IPS-15b (cell line): Measurements from ENCODE around the gene ACAD11.
"Not testable (repeated sequence)": the region's sequence is repeated elsewhere in the genome, so short reads cannot be mapped to it uniquely, and the experiment has no call there.

Experiments used
- H3K27me3 ChIP-seq: one replicate; pipeline ENCODE4 v1.6.1; 2013; ENCODE audit warnings: low read length; ENCODE audit not compliant: control insufficient read depth, insufficient read depth
- H3K36me3 ChIP-seq: one replicate; pipeline ENCODE4 v1.6.1; 2013; ENCODE audit warnings: low read length; ENCODE audit not compliant: control insufficient read depth, insufficient read depth
- H3K4me1 ChIP-seq: one replicate; pipeline ENCODE4 v1.6.1; 2013; ENCODE audit warnings: mild to moderate bottlenecking, low read length; ENCODE audit not compliant: control insufficient read depth, insufficient read depth
- H3K4me3 ChIP-seq: one replicate; pipeline ENCODE4 v1.5.1; 2013; ENCODE audit warnings: low read depth, low read length
- H3K9ac ChIP-seq: one replicate; pipeline ENCODE4 v1.6.1; 2013; ENCODE audit warnings: low read depth, mild to moderate bottlenecking, low read length
- H3K9me3 ChIP-seq: one replicate; pipeline ENCODE4 v1.6.1; 2013; ENCODE audit warnings: mild to moderate bottlenecking, low read length; ENCODE audit not compliant: control insufficient read depth, insufficient read depth

The ACAD11 gene

DNA sequence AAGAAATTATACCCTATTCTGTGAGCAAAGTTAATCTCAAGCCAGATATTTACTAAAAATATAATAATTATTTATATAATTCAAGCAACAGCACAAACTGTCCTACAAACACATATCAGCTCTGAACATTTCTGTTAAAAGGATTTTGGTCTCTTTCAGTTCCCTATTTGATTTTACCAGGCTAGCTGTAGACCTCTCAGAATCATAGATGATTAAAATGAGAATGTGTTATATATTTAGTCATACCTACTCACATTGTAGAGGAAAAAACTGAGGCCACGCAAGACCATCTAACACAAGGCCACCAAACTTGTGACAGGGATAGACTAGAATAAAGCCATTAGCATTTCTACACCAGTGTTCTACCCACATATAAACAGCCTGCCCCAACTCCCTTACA lies 34.0 kb downstream of the ACAD11 start:
- H3K9me3 ChIP-seq, result no peaks in the 10 kb centered on the region
- H3K9ac ChIP-seq, result no peak overlapping the region
- H3K36me3 ChIP-seq, result peaks cover 5% of the 10 kb centered on the region
- no peak overlapping the region for H3K4me3 ChIP-seq
- peaks cover 4% of the 10 kb centered on the region for H3K4me1 ChIP-seq
- H3K27me3 ChIP-seq, result no peaks in the 10 kb centered on the region

DNA sequence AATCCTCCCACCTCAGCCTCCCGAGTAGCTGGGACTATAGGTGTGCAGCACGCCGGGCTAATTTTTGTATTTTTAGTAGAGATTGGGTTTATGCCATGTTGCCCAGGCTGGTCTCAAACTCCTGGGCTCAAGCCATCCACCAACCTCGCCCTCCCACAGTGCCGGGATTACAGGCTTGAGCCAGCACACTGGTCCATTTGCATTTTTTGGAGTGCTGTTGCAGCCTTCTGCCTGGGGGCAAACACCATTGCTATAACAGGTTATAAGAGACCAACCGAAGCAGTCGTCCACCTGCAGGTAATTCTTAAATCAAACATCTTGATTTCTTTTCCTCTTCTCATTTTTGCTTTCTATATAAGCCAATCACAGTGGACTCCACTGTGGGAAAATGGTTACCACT lies 34.8 kb downstream of the ACAD11 start:
- Histone ChIP-seq H3K4me3 (no peak overlapping the region), H3K4me1 (peaks cover 4% of the 10 kb centered on the region), H3K36me3 (peaks cover 5% of the 10 kb centered on the region), H3K9me3 (no peaks in the 10 kb centered on the region), H3K27me3 (no peaks in the 10 kb centered on the region), H3K9ac (no peak overlapping the region)

- H3K4me1 ChIP-seq, result peaks cover 4% of the 10 kb centered on the region
- no peak overlapping the region for H3K9ac ChIP-seq
- no peaks in the 10 kb centered on the region for H3K27me3 ChIP-seq
- H3K4me3 ChIP-seq, result no peak overlapping the region
- H3K9me3 ChIP-seq, result no peaks in the 10 kb centered on the region
- H3K36me3 ChIP-seq, result peaks cover 5% of the 10 kb centered on the region
Observed at GRCh38 chr3:132623646-132624045, 36.0 kb downstream of the ACAD11 start.

DNA sequence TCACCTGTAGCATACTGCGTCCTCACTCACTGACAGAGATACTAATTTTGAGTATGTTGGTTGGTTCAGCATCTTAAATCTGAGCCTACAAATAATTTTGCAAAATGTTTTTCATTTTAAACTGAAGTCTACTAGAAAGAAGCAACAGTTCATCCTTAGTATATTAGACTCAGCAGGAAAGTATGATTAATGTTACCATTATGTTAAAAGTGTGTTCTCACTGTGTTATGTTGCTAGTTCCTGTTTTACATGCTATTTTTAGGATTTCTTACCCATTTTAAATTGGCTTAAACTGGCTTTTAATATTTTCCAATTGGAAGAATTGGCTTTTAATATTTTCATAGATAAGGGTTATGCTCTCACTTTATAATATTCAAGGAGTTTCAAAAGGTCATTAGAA lies 36.8 kb downstream of the ACAD11 start:
- peaks cover 5% of the 10 kb centered on the region for H3K36me3 ChIP-seq
- no peaks in the 10 kb centered on the region for H3K27me3 ChIP-seq
- H3K9ac ChIP-seq, result no peak overlapping the region
- H3K9me3 ChIP-seq, result no peaks in the 10 kb centered on the region
- H3K4me1 ChIP-seq, result peaks cover 4% of the 10 kb centered on the region
- H3K4me3 ChIP-seq, result no peak overlapping the region

- H3K27me3 ChIP-seq, result no peaks in the 10 kb centered on the region
- no peaks in the 10 kb centered on the region for H3K9me3 ChIP-seq
- H3K4me3 ChIP-seq, result no peak overlapping the region
- H3K36me3 ChIP-seq, result peaks cover 2% of the 10 kb centered on the region
- peaks cover 3% of the 10 kb centered on the region for H3K4me1 ChIP-seq
- H3K9ac ChIP-seq, result no peak overlapping the region
Observed at GRCh38 chr3:132622148-132622547, 37.5 kb downstream of the ACAD11 start.

- no peak overlapping the region for H3K4me3 ChIP-seq
- no peaks in the 10 kb centered on the region for H3K27me3 ChIP-seq
- H3K9me3 ChIP-seq, result no peaks in the 10 kb centered on the region
- no peaks in the 10 kb centered on the region for H3K4me1 ChIP-seq
- no peaks in the 10 kb centered on the region for H3K36me3 ChIP-seq
- H3K9ac ChIP-seq, result no peak overlapping the region
Observed at GRCh38 chr3:132616780-132617179, 42.8 kb downstream of the ACAD11 start.

GRCh38 chr3:132615881-132616280 lies 43.7 kb downstream of the ACAD11 start:
- H3K4me3 ChIP-seq, result no peak overlapping the region
- no peaks in the 10 kb centered on the region for H3K4me1 ChIP-seq
- H3K9me3 ChIP-seq, result no peaks in the 10 kb centered on the region
- H3K27me3 ChIP-seq, result no peaks in the 10 kb centered on the region
- no peaks in the 10 kb centered on the region for H3K36me3 ChIP-seq
- H3K9ac ChIP-seq, result no peak overlapping the region

GRCh38 chr3:132615301-132615700 lies 44.3 kb downstream of the ACAD11 start:
- not testable (repeated sequence) for H3K36me3 ChIP-seq, H3K9ac ChIP-seq, H3K4me1 ChIP-seq, H3K27me3 ChIP-seq, H3K4me3 ChIP-seq, H3K9me3 ChIP-seq

DNA sequence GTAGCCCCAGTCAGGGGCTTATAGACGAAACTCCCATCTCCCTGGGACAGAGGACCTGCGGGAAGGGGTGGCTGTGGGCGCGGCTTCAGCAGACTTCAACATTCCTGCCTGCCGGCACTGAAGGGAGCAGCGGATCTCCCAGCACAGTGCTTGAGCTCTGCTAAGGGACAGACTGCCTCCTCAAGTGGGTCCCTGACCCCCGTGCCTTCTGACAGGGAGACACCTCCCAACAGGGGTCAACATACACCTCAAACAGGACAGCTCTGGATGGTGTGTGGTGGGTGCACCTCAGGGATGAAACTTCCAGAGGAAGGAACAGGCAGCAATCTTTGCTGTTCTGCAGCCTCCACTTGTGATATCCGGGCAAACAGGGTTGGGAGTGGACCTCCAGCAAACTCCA lies 53.0 kb downstream of the ACAD11 start:
- not testable (repeated sequence) for H3K4me1 ChIP-seq, H3K9ac ChIP-seq, H3K27me3 ChIP-seq, H3K36me3 ChIP-seq, H3K4me3 ChIP-seq, H3K9me3 ChIP-seq

DNA sequence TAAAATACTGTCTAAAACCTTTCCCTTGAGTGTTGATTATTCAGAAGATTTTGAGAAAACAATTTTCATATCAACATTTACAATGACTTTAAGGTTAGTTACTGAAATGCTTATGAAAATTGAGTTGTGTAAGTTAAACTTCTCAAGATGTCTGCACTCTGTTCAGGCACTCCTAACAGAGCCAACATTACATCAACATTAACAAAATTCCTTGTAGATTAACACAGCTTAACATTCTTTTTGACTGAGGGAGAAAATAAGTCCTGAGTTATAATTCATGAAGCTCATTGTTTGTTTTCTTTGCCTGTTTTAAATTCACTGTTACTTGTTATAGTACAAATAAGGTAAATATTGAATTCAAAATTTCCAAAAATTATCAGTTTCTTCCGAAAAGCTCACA lies 53.5 kb downstream of the ACAD11 start:
- Histone ChIP-seq H3K4me3 (no peak overlapping the region), H3K36me3 (peaks cover 3% of the 10 kb centered on the region), H3K9me3 (no peaks in the 10 kb centered on the region), H3K4me1 (peaks cover 2% of the 10 kb centered on the region), H3K9ac (no peak overlapping the region), H3K27me3 (no peaks in the 10 kb centered on the region)

- Histone ChIP-seq H3K4me1 (peaks cover 2% of the 10 kb centered on the region), H3K9ac (no peak overlapping the region), H3K4me3 (no peak overlapping the region), H3K36me3 (peaks cover 3% of the 10 kb centered on the region), H3K27me3 (no peaks in the 10 kb centered on the region), H3K9me3 (no peaks in the 10 kb centered on the region)
Observed at GRCh38 chr3:132605374-132605792, 54.2 kb downstream of the ACAD11 start.

DNA sequence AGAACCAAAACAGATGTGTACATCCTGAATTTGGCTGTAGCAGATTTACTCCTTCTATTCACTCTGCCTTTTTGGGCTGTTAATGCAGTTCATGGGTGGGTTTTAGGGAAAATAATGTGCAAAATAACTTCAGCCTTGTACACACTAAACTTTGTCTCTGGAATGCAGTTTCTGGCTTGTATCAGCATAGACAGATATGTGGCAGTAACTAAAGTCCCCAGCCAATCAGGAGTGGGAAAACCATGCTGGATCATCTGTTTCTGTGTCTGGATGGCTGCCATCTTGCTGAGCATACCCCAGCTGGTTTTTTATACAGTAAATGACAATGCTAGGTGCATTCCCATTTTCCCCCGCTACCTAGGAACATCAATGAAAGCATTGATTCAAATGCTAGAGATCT lies 59.0 kb downstream of the ACAD11 start:
- H3K4me1 ChIP-seq, H3K9ac ChIP-seq, H3K27me3 ChIP-seq, H3K4me3 ChIP-seq, H3K9me3 ChIP-seq, H3K36me3 ChIP-seq: not testable (repeated sequence)

DNA sequence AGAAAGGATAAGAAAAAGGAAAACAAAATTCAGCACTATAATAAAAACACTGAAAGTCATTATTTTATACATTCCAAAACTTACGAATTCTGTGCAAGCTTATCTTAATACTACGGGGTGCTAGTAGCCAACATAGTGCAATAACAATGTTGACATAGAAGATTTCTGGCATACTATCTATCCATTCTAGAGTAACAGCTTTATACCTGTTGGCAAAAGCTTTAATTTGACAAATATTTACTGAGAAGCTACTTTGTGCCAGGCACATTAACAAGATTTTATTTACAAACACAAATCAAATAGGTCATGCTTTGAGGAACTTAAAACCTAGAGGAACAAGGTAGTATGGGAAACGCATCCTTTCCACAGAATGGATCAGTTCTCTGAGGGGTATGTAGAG lies 61.4 kb downstream of the ACAD11 start:
- peaks cover 3% of the 10 kb centered on the region for H3K36me3 ChIP-seq
- no peak overlapping the region for H3K9ac ChIP-seq
- H3K9me3 ChIP-seq, result no peaks in the 10 kb centered on the region
- no peak overlapping the region for H3K4me3 ChIP-seq
- no peaks in the 10 kb centered on the region for H3K4me1 ChIP-seq
- H3K27me3 ChIP-seq, result no peaks in the 10 kb centered on the region
